ENCODE data around the gene SLC5A1. TPM values are rescaled to one million over a fixed set of nuclear protein-coding genes. Genes with fewer than 3 reads are reported as not detected.

The SLC5A1 gene
- total and polyA plus RNA-seq, 2 of the 8 experiments (the other 6 are each of a cell fraction or from before 2014, with no cell fraction given) = 0.06 TPM; not detected in 1

DNA sequence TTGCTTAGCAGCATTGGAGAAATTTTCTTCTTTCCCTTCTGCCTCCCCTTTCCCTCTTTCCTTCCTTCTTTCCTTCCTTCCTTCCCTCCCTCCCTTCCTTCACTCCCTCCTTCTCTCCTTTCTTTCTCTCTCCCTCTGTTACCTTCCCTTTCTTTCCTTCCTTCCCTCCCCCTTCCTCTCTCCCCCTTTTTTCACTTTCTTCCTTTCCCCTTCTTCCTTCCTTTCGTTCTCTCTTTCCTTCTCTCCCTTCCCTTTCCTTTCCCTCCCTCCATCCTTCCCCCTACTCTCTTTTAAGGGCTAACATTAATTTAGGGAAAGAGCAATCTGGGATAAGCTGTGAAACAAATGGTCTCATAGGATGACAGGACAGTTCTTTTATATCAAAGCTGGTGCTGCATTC is 34.1 kb downstream of the SLC5A1 start (continued):
- no peak for TF ChIP-seq CHD7 (IDR thresholded peaks at IDR 0.05; ENCODE audit: insufficient replicate concordance, low read length)
- TF ChIP-seq CHD1 (IDR thresholded peaks at IDR 0.05; ENCODE audit: low read depth, low read length) = no peak
- TF ChIP-seq ZNF274 (IDR thresholded peaks at IDR 0.05; ENCODE audit: borderline replicate concordance, extremely low read depth, low read length) = no peak
- TF ChIP-seq, protein P1, sequence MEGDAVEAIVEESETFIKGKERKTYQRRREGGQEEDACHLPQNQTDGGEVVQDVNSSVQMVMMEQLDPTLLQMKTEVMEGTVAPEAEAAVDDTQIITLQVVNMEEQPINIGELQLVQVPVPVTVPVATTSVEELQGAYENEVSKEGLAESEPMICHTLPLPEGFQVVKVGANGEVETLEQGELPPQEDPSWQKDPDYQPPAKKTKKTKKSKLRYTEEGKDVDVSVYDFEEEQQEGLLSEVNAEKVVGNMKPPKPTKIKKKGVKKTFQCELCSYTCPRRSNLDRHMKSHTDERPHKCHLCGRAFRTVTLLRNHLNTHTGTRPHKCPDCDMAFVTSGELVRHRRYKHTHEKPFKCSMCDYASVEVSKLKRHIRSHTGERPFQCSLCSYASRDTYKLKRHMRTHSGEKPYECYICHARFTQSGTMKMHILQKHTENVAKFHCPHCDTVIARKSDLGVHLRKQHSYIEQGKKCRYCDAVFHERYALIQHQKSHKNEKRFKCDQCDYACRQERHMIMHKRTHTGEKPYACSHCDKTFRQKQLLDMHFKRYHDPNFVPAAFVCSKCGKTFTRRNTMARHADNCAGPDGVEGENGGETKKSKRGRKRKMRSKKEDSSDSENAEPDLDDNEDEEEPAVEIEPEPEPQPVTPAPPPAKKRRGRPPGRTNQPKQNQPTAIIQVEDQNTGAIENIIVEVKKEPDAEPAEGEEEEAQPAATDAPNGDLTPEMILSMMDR (IDR thresholded peaks at IDR 0.05; ENCODE audit: control extremely low read depth in 1 of 3, insufficient read depth in 1 of 3, low read depth in 1 of 3, low read length in 3 of 3) = no peak
- no peak for TF ChIP-seq YY1 (IDR thresholded peaks at IDR 0.05; ENCODE audit: low read depth, low read length)

Data from H1 (cell line).